GM18517 (cell line): Measurements from ENCODE around the gene NREP.

Experiments
- ATAC-seq: cut with Tn5 transposase; IDR thresholded peaks from one replicate; pipeline ENCODE4 v1.9.1; 2021; ENCODE audit warnings: mild to moderate bottlenecking, moderate library complexity; ENCODE audit not compliant: unreplicated experiment

Gene NREP

GRCh38 chr5:111765613-111766571 lies 8.9 kb upstream of the NREP start:
- no peak for ATAC-seq

- no peak for ATAC-seq
These were observed 7.0 kb upstream of the NREP start for GRCh38 chr5:111764019-111764418.

DNA sequence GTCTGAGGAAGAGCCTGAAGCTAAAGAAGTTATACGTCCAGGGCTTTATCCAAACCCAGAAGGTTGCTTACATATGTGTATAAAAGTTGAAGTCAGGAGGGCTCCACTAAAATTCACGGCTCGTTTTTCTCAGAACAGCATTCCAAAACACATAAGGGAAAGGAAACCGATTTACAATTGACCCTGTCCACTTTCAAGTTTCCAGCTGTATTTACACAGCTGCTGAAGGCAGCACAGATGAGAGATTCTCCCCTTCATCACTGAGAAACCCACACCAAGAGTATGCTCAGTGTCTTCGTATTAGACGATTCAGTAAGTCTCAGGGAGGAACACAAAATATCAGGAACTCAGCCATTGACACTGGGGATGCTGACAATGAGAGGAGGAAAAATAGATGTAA lies 5.9 kb upstream of the NREP start:
- no peak for ATAC-seq

DNA sequence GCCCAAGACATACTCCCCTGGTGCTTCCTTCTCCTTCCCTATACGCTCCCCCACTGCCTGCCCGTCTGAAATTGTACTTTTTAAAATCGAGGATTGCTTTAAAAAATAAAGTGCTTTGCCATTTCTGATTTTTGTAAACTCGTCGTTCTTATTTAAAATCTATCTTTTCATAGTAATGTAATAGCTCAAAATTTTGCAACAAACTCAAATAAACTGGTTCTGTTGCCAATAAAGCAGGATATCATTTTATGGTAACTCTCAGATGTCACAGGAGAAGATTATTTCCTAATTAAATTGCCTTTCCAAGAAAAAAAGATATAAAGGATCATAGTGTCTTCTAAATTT lies 1.3 kb upstream of the NREP start:
- no peak for ATAC-seq

DNA sequence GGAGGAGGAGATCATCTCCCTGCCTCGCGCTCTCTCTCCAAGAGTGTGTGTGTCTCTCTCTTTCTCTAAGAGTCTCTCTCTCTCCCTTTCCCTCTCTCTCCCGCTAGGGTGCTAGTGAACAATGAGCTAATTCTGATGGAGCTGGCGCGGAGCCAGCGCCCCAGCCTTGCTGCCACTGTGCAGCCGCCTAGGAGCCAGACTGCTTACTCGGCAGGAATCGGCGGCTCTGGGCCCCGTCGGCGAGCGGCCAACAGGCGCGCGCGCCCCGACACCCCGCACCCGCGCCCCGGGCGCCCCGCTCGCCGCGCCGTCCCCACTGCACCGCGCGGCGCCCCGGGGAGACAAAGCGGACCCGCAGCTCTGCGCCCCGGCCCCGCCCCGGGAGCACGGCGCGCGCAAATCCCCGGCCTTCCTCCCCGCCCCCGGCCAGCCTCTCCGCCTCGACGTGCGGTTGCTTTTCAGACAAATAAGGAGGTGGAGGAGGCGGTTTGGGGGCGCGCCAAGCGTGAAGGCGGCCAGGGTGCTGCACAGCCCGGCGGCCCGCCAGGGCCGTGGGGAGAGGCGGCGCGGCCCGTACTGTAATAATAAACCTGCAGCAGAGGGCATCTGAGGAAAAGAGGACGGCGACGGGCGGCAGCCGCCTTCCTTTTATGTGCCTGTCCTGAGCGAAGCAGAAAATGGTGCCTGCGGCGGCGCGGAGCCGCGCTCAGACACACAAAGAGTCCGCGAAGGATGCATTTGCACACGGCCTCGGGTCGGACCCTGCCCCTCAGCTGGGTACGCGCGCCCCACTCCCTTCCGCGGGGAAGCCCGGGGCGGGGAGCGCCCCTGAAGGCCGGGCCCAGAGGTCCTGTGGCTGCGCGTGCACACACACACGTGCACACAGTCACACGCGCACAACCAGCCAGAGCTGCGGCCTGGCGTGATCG lies 625 bp upstream of the NREP start:
- ATAC-seq, result peak; percentile 82

GRCh38 chr5:111755942-111756381 lies 1.0 kb downstream of the NREP start:
- no peak for ATAC-seq

GRCh38 chr5:111755345-111755941 lies 1.6 kb downstream of the NREP start:
- no peak for ATAC-seq

GRCh38 chr5:111753884-111754589 lies 3.0 kb downstream of the NREP start:
- ATAC-seq, result no peak

DNA sequence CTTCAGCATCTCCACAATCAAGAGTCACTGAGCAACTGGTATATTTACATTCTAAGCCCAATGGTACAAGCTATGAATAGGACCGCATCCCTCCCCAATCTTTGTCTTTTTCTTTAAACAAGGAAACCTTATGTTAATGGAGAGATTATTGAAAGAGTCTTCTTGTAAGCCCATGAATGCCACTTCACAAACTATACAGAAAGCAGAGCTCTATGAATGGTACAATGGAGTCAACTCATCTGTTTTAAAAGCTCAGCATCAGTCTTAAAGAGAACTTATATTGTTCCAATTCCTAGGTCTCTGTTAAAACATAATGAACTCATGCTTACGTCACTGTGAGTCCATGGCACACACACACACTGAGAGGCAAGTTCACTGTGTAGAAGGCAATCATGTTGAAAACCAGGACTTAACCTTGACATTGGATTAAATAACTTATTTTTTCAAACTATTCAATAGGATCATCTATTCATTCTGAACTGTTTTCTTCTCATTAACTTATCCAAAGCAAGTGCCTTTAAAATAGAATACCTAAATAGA lies 4.5 kb downstream of the NREP start:
- ATAC-seq, result no peak

- no peak for ATAC-seq
These were observed 7.5 kb downstream of the NREP start for GRCh38 chr5:111749303-111750026.

GRCh38 chr5:111748304-111748763 lies 8.7 kb downstream of the NREP start:
- no peak for ATAC-seq

- ATAC-seq, result no peak
These were observed 9.7 kb downstream of the NREP start for GRCh38 chr5:111747337-111747736.

GRCh38 chr5:111746791-111747190 lies 10.2 kb downstream of the NREP start:
- no peak for ATAC-seq

DNA sequence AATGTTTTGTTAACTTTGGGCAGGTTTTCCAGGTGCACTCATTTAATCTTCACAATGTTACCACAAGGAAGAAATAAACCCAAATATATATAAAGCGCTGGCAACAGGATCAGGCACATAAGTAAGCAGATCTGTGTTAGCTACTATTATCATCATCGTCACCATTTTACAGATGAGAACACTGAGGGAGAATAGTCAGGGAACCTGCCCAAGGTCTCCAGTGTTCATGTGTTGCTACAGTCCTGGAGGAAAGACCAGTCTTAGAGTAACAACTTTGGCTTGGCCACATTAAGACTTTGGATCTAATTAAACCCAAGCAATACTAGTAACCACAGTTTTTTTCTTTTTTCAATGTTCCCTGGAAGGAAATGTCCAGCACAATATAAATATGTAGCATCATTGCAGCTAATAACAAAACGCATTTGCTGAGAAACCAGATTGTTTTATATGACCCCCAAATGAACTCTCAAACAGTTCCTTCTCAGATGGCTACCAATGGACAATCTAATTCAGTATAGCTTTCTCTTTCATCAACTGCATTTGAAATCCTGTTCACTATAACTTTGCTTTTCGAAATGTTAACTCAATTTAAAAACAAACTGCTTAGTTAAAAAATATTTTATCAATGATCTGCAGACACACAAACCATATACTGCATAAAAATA lies 11.8 kb downstream of the NREP start:
- no peak for ATAC-seq

DNA sequence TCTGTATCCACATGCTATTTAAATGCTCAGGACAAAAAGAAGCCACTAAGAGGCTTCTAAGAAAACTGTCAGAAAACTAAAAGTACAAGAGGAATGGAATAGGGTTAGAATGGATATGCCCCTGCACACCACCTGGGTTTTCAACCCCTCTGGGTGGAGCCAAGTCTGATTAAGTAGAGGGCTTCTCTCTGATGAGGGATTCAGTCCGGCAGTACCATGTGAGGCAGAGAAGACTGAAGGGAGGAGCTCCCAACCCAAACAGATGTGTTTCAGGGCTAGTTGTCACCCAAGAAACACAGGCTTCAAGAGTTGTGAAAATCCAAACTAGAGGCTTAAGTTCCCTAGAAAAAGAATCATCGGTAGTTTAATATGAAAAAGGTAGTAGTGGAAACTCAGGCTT lies 12.5 kb downstream of the NREP start:
- no peak for ATAC-seq

GRCh38 chr5:111743988-111744387 lies 13.0 kb downstream of the NREP start:
- no peak for ATAC-seq

DNA sequence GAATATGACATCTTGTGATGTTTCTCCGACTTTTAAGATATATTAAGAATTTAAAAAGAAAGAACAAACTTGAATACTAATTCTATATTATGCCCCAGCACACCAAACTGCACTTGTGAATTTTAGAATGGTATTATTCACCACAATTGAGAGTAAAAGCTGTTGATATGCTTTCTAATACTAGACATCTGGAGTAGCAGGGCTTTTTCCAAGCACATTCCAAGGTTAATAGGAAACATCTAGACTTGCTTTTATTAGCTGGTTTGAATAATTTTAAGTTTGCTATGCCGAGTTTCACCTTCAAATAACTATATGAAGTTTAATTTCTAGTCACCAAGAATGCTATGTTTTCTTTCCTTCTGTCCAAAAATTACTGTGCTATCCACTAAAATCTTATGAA lies 13.5 kb downstream of the NREP start:
- ATAC-seq, result no peak

DNA sequence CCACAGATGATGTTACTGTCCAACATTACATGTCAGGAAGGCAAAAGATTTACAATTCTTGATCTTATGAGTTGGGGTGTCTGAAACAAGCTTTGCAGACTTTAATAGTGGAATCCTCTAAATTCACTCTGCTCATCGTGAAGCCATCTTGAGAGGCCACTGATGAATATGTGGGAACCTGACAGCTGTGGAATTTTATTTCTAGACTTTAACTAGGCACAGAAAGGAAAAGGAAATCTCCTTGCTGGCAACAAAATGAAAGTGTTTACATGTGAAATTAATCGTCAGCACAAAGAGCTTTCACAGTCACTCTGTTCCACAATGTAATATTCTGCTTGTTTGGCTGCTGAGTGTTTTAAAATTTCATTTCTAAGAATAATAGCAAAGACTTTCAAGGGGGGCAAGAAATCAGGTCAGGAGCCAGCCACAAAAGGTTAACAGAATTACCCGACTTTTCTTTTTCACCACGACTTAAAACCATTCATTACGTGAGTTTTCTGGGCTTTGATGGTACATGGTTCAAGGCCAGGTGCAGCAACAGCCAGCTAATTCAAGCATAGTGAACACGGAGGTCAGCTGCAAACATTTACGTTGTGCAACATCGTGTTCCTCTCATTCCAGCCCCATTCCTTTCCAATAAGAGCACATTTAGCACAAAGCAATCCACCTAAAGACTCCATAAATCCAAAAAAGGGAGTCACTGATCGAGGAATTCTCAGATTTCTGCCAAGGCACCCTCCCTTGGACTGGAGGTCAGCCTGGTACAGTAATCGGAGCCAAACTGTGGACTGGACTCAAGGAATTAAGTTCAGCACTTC lies 14.6 kb downstream of the NREP start:
- no peak for ATAC-seq
